ENCODE measurements around the gene SPSB2. TPM values are rescaled to one million over a fixed set of nuclear protein-coding genes. Genes with fewer than 3 reads are reported as not detected.

Gene SPSB2
- total and polyA plus RNA-seq, 9 donors: 0.38 to 14.7 (median 8.3) TPM

- Histone ChIP-seq H3K27me3 (no peaks in the 10 kb centered on the region), H3K4me3 (no peak overlapping the region), H3K36me3 (no peaks in the 10 kb centered on the region), H3K4me1 (ENCODE audit: insufficient read depth) (peaks cover 6% of the 10 kb centered on the region), H3K9me3 (no peaks in the 10 kb centered on the region), H3K27ac (no peak overlapping the region)
- TF ChIP-seq CTCF (IDR thresholded peaks at IDR 0.05) (no peak), EP300 (IDR thresholded peaks at IDR 0.05) (no peak), POLR2A (IDR thresholded peaks at IDR 0.05) (no peak)
- WGBS, 3 donors: 82 to 85% (median 84%) methylated on average over 11 of the region's 11 CpGs
- DNase-seq: peak in 1 of 5 donors; percentile 39
- intact Hi-C loops (cut with DNase I): no loop called here
These were observed 42.7 kb downstream of the SPSB2 start for GRCh38 chr12:6830286-6830890.

- DNase-seq: peak in 1 of 5 donors; percentile 40
- H3K4me3 ChIP-seq: peak overlapping the region; percentile 95
- TF ChIP-seq EP300 (IDR thresholded peaks at IDR 0.05) (no peak), CTCF (IDR thresholded peaks at IDR 0.05) (no peak), POLR2A (IDR thresholded peaks at IDR 0.05) (no peak)
These were observed 43.4 kb downstream of the SPSB2 start for GRCh38 chr12:6829536-6830220.

GRCh38 chr12:6828781-6829535, 44.1 kb downstream of the SPSB2 start:
- Histone ChIP-seq H3K27ac (peak overlapping the region; percentile 79 to 93), H3K4me3 (peak overlapping the region; percentile 95), H3K36me3 (no peaks in the 10 kb centered on the region), H3K27me3 (no peaks in the 10 kb centered on the region), H3K9me3 (no peaks in the 10 kb centered on the region), H3K4me1 (ENCODE audit: insufficient read depth) (peaks cover 8% of the 10 kb centered on the region)
- 0 to 1% (median 1%) methylated on average over 48 to 71 of the region's 71 CpGs for whole genome bisulfite sequencing, 3 donors
- TF ChIP-seq EP300 (IDR thresholded peaks at IDR 0.05) (no peak), POLR2A (IDR thresholded peaks at IDR 0.05) (peak; percentile 67), CTCF (IDR thresholded peaks at IDR 0.05) (peak in 1 of 3 donors; percentile 7)
- intact Hi-C loops (cut with DNase I): loop anchor here in 3 of 4 donors (5.0 kb wide), 3 partner anchors 77 to 212 kb away; partner anchors contain the start of gene MLF2 (in 2 of the 3)
- peak; percentile 64 to 76 (median 69) for DNase-seq

More at GRCh38 chr12:6829536-6830220, 43.4 kb downstream of the SPSB2 start:
- H3K9me3 ChIP-seq: no peaks in the 10 kb centered on the region
- H3K4me1 ChIP-seq (ENCODE audit: insufficient read depth): peaks cover 8% of the 10 kb centered on the region
- intact Hi-C loops (cut with DNase I): loop anchor here in 3 of 4 donors (5.0 kb wide), 3 partner anchors 77 to 212 kb away; partner anchors contain the start of gene MLF2 (in 2 of the 3)
- peak overlapping the region; percentile 79 to 93 for H3K27ac ChIP-seq
- no peaks in the 10 kb centered on the region for H3K27me3 ChIP-seq
- WGBS, 3 donors: 22 to 28% (median 26%) methylated on average over 19 of the region's 19 CpGs
- no peaks in the 10 kb centered on the region for H3K36me3 ChIP-seq
